ENCODE results near the gene IL21R.
"Not testable (repeated sequence)": the region's sequence is repeated elsewhere in the genome, so short reads cannot be mapped to it uniquely, and the experiment has no call there.

Gene IL21R

DNA sequence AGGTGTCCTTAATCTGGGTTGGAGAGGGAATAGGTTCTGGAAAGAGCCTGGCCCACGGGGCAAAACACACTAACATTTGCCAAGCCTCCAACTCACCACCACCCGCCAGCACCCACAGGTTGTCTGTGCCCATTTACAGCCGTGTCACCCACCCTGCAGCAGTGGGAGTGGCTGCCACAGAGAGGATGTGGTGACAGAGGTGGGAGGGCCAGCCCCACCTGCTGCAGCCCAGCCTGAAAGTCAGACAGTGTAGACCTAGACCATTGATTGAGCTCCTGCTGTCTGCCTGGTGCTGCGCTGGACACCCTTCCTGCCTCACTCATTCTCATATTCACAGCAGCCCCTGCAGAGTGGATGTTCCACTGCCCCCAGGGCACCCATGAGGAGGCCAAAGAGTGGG, 44.7 kb downstream of the IL21R start:
- no peak for DNase-seq

DNA sequence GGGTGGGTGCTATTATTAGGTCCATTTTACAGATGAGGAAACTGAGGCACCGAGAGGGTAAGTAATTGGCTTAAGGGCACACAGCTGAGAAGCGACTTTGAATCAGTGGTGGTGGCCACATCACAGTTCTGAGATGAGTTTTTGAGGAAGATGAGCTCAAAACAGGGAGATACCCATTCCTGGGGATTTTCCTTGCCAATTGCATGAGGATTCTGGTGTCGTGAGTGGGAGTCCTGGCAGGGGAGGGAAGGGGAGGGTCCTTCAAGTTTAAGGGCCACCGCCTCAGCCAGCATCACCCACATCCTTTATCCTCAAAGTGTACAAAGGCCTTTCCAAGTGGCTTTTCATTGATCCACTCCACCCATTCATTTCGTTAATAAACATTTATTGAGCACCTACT, 45.3 kb downstream of the IL21R start:
- DNase-seq, result no peak

DNA sequence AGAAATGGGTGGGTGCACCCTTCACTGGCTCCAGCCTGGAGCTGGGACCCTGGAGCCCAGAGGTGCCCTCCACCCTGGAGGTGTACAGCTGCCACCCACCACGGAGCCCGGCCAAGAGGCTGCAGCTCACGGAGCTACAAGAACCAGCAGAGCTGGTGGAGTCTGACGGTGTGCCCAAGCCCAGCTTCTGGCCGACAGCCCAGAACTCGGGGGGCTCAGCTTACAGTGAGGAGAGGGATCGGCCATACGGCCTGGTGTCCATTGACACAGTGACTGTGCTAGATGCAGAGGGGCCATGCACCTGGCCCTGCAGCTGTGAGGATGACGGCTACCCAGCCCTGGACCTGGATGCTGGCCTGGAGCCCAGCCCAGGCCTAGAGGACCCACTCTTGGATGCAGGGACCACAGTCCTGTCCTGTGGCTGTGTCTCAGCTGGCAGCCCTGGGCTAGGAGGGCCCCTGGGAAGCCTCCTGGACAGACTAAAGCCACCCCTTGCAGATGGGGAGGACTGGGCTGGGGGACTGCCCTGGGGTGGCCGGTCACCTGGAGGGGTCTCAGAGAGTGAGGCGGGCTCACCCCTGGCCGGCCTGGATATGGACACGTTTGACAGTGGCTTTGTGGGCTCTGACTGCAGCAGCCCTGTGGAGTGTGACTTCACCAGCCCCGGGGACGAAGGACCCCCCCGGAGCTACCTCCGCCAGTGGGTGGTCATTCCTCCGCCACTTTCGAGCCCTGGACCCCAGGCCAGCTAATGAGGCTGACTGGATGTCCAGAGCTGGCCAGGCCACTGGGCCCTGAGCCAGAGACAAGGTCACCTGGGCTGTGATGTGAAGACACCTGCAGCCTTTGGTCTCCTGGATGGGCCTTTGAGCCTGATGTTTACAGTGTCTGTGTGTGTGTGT, 46.8 kb downstream of the IL21R start:
- no peak for DNase-seq

DNA sequence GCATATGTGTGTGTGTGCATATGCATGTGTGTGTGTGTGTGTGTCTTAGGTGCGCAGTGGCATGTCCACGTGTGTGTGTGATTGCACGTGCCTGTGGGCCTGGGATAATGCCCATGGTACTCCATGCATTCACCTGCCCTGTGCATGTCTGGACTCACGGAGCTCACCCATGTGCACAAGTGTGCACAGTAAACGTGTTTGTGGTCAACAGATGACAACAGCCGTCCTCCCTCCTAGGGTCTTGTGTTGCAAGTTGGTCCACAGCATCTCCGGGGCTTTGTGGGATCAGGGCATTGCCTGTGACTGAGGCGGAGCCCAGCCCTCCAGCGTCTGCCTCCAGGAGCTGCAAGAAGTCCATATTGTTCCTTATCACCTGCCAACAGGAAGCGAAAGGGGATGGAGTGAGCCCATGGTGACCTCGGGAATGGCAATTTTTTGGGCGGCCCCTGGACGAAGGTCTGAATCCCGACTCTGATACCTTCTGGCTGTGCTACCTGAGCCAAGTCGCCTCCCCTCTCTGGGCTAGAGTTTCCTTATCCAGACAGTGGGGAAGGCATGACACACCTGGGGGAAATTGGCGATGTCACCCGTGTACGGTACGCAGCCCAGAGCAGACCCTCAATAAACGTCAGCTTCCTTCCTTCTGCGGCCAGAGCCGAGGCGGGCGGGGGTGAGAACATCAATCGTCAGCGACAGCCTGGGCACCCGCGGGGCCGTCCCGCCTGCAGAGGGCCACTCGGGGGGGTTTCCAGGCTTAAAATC, 47.6 kb downstream of the IL21R start:
- DNase-seq, result no peak

DNA sequence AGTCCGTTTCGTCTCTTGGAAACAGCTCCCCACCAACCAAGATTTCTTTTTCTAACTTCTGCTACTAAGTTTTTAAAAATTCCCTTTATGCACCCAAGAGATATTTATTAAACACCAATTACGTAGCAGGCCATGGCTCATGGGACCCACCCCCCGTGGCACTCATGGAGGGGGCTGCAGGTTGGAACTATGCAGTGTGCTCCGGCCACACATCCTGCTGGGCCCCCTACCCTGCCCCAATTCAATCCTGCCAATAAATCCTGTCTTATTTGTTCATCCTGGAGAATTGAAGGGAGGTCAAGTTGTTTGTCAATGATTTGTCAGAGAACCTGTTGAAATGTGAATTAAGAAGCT, 48.2 kb downstream of the IL21R start:
- no peak for DNase-seq

DNA sequence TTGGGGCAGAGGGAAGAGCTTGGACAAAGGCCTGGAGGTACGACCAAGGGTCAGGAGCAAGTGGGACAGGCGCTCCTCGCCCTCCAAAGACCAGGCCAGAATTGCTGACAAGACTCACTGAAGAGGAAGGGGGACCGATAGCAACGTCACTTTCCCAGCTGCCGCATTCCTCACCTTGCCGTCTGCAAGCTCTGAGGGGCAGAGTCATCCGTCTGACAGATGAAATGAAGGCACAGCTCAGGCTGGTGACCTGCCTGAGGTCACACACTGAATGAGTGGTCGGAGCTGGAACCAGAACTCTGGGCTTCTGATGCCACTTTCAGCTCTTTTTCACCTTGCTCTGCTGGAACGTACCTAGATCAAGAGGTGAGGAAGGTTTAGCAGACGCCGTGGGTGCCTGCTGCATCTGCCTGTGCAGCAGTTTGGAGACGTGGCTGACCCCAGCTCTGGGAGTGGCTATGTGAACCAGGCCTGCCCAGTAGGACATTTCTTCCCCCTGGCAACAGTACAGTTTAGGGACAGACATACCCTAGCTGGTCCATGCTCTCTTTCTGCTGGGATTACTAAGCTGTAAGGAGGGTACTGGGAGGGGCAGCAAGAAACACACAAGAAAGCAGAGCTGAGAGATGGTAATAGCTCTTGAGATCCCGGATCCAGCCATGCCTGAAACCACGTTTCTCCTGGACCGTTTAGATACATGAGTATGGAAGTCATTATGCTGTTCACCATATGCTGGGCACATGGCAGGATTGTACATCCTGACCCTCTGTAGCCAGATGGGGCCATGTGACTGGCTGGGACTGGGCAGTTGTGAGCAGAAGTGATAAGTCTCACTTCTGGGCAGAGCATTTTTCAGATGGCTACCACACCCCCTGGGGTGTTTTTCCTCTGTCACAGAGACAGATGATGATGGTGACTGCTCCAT, 50.9 kb downstream of the IL21R start:
- DNase-seq, result no peak

DNA sequence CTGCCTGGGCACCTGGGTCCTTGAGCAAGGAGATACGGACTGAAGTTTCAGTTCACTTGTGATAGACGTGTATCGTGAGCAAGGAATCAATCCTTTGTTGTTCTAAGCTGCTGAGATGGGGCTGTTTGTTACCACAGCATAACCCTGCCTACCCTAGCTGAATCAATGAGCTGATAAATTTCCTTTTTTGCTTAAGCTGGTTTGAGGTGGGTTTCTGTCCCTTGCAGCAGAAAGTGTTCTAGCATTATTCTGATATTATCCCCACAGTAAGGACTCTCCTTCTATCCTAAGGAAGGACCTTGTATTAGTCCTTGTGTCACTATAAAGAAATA, 51.5 kb downstream of the IL21R start:
- DNase-seq, result no peak

DNA sequence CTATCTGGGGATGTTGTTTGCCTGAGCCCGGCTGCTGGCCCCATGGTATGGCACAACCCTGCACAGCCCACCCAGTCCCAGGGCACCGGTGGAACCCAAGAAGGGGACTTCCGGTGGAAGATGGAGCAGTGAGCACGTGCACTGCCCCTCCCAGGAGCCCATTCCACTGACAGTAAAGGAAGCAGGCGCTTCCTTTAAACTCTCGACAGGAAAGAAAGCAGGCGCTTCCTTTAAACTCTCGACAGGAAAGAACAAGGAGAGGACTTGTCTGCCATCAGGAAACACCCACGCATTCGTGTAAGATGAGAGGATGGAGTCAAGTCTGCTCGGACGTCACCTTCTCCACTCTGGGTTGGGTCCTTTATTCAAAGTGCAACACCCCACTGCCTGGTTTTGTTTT, 53.7 kb downstream of the IL21R start:
- DNase-seq, result no peak

DNA sequence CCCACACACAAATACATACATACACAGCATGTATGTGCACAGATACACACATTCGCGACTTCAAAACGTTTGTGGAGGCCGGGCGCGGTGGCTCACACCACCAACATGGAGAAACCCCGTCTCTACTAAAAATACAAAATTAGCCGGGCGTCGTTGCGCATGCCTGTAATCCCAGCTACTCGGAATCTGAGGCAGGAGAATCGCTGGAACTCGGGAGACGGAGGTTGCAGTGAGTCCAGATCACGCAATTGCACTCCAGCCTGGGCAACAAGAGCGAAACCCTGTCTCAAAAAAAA, 55.6 kb downstream of the IL21R start:
- not testable (repeated sequence) for DNase-seq

DNA sequence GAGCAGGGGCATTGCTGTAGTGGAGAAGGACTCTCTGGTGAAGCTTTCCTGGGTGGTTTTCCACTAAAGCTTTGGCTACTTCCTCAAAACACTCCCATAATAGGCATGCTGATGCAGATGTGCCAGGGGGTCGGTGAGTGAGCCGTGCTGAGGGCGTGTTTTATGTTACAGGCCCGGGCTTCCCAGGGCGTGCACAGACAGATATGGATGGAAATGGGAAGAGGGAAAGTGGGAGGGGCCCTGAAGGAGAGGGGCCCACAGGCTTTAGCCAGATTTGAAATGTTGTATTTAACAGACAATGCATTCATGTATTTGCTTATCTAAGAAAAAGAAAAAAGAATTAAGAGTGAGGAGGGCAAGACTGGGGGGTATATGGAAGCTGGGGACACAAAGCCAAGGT, 56.3 kb downstream of the IL21R start:
- no peak for DNase-seq

DNA sequence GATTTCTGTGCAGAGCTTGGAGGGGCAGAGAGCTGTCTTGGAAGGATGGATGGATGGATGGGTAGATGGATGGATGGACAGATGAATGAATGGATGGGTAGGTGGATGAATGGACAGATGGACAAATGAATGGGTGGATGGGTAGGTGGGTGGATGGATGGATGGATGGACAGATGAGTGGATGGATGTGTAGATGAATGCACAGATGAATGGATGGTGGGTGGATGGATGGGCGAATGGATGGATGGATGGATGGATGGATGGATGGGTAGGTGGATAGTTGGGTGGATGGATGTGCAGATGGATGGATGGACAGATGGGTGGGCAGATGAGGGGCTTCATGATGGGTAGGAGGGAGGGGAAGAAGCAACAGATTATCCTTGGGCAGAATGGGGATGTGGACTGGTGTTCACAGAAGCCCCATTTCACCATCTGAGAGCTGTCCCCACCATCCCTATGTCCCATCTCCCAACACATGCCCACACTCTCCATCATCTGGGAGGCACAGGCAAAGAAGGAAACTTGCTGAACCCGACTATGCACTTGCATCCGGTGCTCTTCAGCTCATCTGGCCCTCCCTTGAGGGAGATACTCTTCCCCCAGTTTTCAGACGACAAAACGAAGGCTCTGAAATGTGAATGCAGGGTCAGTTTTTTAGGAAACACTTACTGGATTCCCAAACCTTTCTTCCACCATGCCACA, 57.2 kb downstream of the IL21R start:
- no peak for DNase-seq

DNA sequence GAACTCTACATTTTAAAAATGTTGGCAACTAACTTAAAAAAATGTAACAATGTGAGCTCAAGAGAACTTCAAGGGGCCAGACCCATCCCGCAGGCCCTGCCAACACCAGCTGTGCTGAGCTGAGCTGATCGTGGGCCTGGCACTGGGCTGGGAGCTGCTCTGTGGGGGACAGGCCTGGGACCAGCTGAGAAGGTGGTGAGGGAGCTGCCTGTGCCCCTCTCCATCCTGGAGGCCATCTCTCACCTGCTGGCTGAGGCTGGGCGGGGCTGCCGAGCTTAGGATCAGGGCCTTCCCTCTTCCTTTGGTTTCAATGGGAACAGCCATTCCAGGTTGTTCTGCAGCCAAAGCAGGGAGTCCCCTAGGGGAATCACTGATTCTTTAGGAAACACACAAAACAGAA, 58.2 kb downstream of the IL21R start:
- DNase-seq, result no peak

DNA sequence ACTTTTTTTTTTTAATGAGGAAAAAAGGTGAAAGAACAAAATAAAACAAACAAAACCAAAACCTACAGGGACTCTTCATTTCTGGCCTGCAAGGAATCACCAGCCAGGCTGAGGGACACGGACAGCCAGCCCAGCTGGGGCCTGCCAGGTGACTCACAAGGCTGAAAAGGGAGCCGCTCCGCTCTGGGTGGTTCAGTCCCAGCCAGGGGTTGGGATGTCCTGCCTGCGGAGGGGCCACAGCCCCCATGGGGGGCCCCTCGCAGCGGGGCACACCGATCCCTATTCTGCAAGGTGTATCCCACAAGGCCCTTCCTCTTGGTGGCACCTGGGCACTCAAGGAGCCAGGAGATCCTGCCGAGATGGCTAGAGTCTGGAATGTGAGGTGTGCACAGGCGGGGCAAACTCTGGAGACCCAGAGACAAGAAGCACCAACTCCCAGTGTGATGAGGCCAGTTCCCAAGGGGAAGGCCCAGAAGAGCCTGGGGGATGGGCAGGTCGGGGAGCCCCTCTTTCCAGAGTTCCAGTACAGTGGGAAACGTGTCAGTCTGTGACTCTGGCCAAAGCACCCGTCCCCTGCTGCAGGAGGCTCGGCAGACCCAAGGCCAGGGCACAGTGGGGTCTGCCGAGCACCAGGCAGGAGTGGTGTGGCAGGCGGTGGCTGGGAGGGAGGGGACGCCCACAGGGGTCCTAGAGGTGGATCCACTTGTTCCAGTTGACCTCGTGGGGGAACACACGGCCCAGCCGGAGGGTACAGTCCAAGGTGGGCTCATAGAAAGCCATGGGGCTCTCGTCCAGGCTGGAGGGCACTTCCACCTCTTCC, 58.9 kb downstream of the IL21R start:
- no peak for DNase-seq

DNA sequence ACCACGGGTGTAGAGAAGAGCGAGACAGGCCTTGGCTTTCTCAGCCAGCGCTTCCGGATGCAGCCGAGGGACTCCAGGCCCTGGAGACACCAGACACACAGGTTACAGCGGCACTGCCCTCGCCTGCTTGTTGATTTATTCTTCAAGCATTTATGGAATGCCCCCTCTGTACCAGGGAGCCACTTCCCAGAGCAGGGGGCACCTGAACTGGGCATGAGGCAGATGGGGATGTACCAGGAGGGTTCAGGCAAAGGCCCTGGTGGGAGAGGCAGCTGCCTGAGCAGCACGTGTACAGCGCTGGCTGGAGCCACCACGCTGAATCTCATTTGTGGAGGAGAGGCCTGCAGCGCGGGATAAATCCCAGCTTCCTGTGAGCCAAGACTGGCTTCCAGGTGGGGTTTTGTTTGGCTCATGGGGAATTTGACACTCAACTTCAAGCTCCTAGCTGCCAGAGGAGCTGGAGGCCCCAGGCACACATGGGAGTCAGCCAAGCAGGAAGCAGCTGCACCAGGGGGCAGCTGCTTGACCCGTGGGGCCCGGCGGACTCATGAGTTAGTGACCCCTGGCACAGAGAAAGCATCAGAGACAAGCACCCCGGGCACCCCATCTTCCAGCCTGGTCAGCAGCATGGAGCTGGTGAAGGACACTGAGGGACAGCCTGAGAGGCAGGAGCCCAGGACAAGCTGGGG, 59.7 kb downstream of the IL21R start:
- peak; percentile 55 for DNase-seq

DNA sequence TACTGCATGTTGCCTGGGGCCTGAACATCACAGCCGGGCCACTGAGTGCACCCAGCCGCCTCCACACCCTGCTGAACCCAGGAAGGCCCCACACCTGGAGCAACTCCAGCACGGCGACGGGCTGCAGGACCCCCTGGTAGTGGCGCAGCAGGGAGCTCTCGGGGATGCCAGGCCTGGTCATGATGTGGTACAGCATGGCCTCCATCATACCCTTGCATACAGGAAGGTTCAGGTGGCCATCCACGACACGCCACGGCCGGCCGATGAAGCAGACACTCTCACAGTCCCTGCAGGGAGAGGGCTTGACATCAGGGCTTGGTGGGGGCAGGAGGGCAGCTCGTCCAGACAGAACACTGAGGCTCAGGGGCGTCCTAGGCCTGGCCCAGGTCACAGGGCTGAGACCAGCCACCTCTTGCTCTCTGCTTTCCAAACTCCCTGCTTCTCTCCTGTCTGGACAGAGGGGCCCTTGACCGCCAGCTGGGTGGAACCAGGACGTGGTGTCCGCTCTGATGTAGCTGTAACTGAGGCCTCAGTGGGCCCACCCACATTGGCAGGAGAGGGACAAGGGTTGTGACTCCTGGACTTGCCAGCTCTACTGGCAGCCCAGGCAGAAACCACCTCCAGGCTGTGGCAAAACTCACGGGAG, 60.3 kb downstream of the IL21R start:
- no peak for DNase-seq

DNA sequence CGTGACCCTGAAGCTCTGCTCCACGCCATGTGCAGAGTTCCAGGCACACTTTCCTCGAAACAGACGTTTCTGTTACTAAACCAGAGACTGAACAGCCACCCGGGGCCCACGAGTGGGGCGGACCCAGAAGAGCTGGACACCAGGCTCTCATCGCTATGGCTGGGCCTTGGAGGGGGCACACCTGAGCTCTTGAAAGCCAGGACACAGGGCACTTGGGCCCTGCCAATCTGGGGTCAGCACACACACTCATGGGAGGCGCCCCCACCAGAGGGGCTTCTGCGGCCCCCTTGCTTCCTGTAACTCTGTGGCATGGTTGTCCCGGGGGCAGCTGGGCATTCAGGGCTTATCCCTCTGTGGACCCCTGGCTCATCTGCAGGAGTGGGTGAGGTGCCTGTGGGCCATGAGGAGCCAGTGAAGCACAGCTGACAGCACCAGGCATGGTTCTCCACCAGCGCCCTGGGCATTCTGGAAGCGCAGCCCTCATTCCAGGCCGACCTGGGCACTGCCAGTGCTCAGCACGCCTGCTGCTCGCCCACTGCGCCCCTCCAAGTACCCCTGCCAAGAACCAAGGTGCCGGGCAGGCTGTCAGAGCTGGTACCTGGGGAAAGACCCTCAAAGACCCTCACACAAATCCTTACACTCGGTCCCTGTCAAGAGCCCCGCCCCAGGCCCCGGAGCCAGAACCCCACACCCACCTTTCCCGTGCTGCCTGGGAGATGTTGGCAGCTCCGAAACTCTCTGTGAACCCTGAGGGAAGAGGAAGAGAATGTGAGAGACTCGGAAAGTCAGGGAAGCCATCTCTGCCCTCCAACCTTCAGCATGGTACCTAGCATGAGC, 61.1 kb downstream of the IL21R start:
- DNase-seq, result no peak

DNA sequence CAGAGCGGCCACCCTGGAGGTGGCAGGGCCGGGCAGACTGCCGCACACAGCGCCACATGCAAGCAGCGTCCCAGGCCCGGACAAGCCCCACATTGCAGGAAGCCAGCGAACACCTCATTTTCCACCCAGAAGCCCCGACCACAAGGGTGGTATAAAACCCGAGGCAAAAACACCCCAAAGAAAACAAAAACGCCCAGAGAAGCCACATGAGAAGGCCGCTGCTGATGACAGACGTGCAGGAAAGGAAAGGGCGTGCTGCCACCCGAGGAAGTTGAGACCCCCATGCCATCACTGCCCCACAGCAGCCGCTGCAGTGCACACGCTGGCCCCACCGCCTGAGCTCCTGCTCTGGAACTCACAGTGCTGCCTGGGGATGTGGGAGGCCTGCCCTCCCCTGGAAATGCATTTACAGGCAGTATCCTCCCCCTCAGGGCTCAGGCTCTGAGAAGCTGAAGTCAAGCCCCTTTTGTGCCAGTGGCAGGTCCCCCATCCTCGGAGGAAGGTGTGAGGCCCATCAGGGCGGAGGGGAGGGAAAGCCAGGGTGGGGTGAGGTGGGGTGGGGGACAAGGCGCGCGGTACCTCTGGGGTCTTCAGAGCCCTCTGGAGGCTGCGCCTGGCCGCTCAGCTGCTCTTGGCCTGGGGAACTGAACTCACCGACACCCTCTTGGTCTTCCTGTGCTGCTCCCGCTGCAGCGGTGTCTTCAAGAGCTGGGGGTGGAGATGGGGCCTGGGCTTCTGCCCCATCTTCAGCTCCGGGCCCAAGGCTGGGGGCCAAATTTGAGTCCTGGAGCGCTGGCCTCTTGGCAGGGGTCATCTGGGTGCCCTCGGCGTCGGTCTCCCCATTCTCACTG, 62.0 kb downstream of the IL21R start:
- no peak for DNase-seq

DNA sequence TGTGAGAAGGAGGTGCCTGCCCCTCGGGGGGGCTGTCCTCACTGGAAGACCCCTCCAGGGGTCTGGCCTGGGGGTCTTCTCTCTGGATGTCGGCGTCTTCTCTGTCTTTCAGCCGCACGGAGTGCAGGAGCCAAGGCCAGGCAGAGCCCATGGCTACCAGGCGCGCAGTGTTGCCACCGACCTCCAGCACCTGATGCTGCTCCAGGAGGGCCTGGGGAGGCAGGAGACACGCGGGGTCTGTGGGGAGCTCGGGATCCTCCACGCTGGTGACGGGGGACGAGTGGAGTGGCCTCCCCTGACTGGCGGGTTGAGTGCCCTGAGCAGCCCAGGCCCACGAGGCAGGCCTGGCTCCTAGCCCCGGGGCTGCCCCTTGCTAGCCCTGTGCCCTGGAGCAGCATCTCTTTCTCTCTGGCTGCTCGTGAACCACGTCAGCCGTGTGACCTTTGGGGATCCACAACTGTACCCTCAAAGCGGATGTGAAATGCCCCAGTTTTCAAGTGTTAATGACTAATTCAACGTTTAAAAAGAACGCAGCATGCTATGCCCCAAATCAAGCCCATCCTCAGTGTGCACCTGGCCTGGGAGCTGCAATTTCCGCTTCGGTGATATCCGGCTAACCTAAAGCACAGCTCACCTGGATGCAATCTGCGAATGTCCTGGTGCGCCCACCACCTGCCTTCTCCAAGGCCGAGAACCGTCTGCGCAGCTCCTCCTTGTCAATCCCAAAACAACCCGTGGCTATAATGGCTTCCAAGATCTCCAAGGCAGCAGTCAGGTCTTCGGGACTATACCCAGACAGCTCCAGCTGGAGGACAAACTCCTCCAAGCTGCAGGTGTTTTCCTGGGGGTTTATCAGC, 62.9 kb downstream of the IL21R start:
- DNase-seq, result no peak
